Stimulated activated CD8-positive, alpha-beta memory T cell treated with anti-CD3 and anti-CD28 coated beads, Interleukin-15, amount 100 ng/mL, for 24 hours (primary cell): Measurements from ENCODE around the gene GPX4.

ENCODE experiments used
- DNase-seq: peaks from one replicate; pipeline ENCODE4 v3.0.0-alpha.2; 2020; ENCODE audit warnings: low read depth

The GPX4 gene

GRCh38 chr19:1149259-1150045 lies 45.7 kb downstream of the GPX4 start:
- DNase-seq: no peak

GRCh38 chr19:1150333-1151036 lies 46.7 kb downstream of the GPX4 start:
- DNase-seq: no peak

- no peak for DNase-seq
Measured at GRCh38 chr19:1151037-1151724, 47.4 kb downstream of the GPX4 start.

- DNase-seq: no peak
Measured at GRCh38 chr19:1151917-1152587, 48.3 kb downstream of the GPX4 start.

GRCh38 chr19:1153891-1154730 lies 50.3 kb downstream of the GPX4 start:
- no peak for DNase-seq

GRCh38 chr19:1154731-1155351 lies 51.0 kb downstream of the GPX4 start:
- no peak for DNase-seq

- DNase-seq: no peak
Measured at GRCh38 chr19:1155352-1156304, 51.8 kb downstream of the GPX4 start.
